Gastroesophageal sphincter (tissue), 3 donors: ENCODE data around the gene UCN.

Experiments used
- EP300 ChIP-seq: sonication (generic); formaldehyde crosslinking; IDR thresholded peaks from one replicate; pipeline ENCODE4 v1.6.1; 2017; ENCODE audit warnings: antibody characterized with exemption, mild to moderate bottlenecking
- POLR2AphosphoS5 ChIP-seq: sonication (generic); formaldehyde crosslinking; IDR thresholded peaks from one replicate; pipeline ENCODE4 v1.6.1; 2017; ENCODE audit warnings: antibody characterized with exemption
- TF ChIP-seq, protein P1 (sequence below), 4 experiments: fragments of 200-600 bp in 2 of 4; fragments of 450-650 bp in 2 of 4; sonication (generic) in 1 of 4; IDR thresholded peaks; one replicate each; pipeline ENCODE4 v1.5.1; 2017 to 2019; ENCODE audit warnings: antibody characterized with exemption in 4 of 4, mild to moderate bottlenecking in 2 of 4, moderate library complexity in 2 of 4

GRCh38 chr2:27307287-27307544 lies 1.0 kb downstream of the UCN start:
- TF ChIP-seq, protein P1, sequence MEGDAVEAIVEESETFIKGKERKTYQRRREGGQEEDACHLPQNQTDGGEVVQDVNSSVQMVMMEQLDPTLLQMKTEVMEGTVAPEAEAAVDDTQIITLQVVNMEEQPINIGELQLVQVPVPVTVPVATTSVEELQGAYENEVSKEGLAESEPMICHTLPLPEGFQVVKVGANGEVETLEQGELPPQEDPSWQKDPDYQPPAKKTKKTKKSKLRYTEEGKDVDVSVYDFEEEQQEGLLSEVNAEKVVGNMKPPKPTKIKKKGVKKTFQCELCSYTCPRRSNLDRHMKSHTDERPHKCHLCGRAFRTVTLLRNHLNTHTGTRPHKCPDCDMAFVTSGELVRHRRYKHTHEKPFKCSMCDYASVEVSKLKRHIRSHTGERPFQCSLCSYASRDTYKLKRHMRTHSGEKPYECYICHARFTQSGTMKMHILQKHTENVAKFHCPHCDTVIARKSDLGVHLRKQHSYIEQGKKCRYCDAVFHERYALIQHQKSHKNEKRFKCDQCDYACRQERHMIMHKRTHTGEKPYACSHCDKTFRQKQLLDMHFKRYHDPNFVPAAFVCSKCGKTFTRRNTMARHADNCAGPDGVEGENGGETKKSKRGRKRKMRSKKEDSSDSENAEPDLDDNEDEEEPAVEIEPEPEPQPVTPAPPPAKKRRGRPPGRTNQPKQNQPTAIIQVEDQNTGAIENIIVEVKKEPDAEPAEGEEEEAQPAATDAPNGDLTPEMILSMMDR (IDR thresholded peaks at IDR 0.05): no peak
- TF ChIP-seq EP300 (no peak), POLR2AphosphoS5 (no peak)
